Neural progenitor cell (in vitro differentiated cells): ENCODE data around the gene INHBC.

Experiments used
- CTCF ChIP-seq: fragments of 200-600 bp; sonication (generic); IDR thresholded peaks from 2 replicates; pipeline ENCODE4 v1.5.1; 2017; ENCODE audit warnings: antibody characterized with exemption, mild to moderate bottlenecking
- EZH2 ChIP-seq: fragments of 200-600 bp; sonication (generic); IDR thresholded peaks from 2 replicates; pipeline ENCODE4 v1.6.1; 2017; ENCODE audit warnings: antibody characterized with exemption, mild to moderate bottlenecking, moderate library complexity

GRCh38 chr12:57473392-57473791, 38.8 kb downstream of the INHBC start:
- TF ChIP-seq CTCF (no peak), EZH2 (no peak)
